HepG2 (cell line): ENCODE results near the gene PTGR2.

Source experiments
- FOSL1 ChIP-seq: sonication (generic); formaldehyde crosslinking; IDR thresholded peaks from 2 replicates; pipeline ENCODE4 v1.9.0; 2021; ENCODE audit warnings: missing genetic modification reagents, borderline replicate concordance
- GTF2F1 ChIP-seq: fragments of 150-350 bp; IDR thresholded peaks from 2 replicates; pipeline ENCODE4 v1.6.1; 2014; ENCODE audit warnings: low read length
- PHF21A ChIP-seq: sonication (generic); formaldehyde crosslinking; IDR thresholded peaks from 2 replicates; pipeline ENCODE4 v1.5.0; 2020; ENCODE audit warnings: mild to moderate bottlenecking, missing genetic modification reagents
- POLR2A ChIP-seq, 2 experiments: IDR thresholded peaks; 2 replicates each; pipeline ENCODE4 v1.6.1; 2011; ENCODE audit warnings: low read depth in 2 of 2, low read length in 2 of 2, mild to moderate bottlenecking in 1 of 2, moderate library complexity in 1 of 2; ENCODE audit not compliant: insufficient read depth in 1 of 2
- RBFOX2 ChIP-seq: fragments of 200-400 bp; formaldehyde crosslinking; IDR thresholded peaks from 2 replicates; pipeline ENCODE4 v1.6.1; 2017; ENCODE audit warnings: low read depth, mild to moderate bottlenecking, low read length
- SIX1 ChIP-seq: sonication (generic); formaldehyde crosslinking; IDR thresholded peaks from 2 replicates; pipeline ENCODE4 v1.4.0; 2020; ENCODE audit warnings: missing genetic modification reagents, borderline replicate concordance
- ZNF253 ChIP-seq: sonication (generic); formaldehyde crosslinking; IDR thresholded peaks from 2 replicates; pipeline ENCODE4 v1.8.0; 2022; ENCODE audit warnings: mild to moderate bottlenecking, missing genetic modification reagents, borderline replicate concordance
- TF ChIP-seq, protein P1 (sequence below): sonication (generic); formaldehyde crosslinking; IDR thresholded peaks from 2 replicates; pipeline ENCODE4 v1.5.0; 2020; ENCODE audit warnings: mild to moderate bottlenecking, missing genetic modification reagents, moderate library complexity
- TF ChIP-seq, protein P2 (sequence below): sonication (generic); formaldehyde crosslinking; conservative IDR thresholded peaks from 2 replicates; pipeline ENCODE4 v1.4.0; 2020; ENCODE audit warnings: missing genetic modification reagents
- TF ChIP-seq, protein P3 (sequence below): sonication (generic); formaldehyde crosslinking; IDR thresholded peaks from 2 replicates; pipeline ENCODE4 v1.5.0; 2020; ENCODE audit warnings: missing genetic modification reagents

DNA sequence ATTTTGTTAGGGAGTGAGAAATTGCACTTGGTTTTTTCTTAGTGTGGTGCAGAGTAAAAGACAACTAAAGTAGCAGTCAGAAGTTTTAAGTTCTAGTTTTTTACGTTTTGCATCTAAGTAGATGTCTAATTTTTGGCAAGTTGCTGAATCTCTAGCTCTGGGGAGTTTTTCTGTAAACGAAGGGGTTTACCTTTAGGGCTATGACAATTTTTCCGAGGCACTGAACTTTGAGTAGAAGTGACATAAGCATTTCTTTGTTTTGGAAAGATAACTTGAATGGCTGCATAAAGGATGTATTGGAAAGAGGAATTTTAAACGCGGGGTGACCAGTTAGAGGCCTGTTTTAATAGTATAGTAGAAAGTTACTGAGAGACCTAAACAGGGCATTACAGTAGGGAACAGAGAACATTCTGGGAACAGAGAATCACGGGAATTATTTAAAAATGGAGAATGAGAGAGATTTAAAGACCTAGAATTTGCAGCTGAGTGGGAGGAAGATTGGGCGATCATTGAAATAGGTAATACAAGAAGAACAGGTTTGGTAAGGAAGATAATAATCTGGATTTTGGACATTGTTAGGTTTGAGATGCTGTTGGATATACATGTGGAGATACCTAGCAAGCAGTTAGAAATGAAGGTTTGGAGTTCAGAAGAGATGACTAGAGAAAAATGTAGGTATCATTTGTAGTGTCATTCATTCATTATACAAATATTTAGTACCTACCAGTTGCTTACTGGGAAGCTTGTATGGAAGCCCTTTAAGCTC is 36.2 kb downstream of the PTGR2 start:
- TF ChIP-seq FOSL1 (CRISPR knock-in tag) = no peak
- TF ChIP-seq ZNF253 (CRISPR knock-in tag) = no peak
- no peak; the same call in 1 of the 2 replicates for TF ChIP-seq RBFOX2
- TF ChIP-seq, protein P1, sequence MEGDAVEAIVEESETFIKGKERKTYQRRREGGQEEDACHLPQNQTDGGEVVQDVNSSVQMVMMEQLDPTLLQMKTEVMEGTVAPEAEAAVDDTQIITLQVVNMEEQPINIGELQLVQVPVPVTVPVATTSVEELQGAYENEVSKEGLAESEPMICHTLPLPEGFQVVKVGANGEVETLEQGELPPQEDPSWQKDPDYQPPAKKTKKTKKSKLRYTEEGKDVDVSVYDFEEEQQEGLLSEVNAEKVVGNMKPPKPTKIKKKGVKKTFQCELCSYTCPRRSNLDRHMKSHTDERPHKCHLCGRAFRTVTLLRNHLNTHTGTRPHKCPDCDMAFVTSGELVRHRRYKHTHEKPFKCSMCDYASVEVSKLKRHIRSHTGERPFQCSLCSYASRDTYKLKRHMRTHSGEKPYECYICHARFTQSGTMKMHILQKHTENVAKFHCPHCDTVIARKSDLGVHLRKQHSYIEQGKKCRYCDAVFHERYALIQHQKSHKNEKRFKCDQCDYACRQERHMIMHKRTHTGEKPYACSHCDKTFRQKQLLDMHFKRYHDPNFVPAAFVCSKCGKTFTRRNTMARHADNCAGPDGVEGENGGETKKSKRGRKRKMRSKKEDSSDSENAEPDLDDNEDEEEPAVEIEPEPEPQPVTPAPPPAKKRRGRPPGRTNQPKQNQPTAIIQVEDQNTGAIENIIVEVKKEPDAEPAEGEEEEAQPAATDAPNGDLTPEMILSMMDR = no peak
- TF ChIP-seq SIX1 (CRISPR knock-in tag) = no peak
- no peak for TF ChIP-seq PHF21A (CRISPR knock-in tag)
- TF ChIP-seq, protein P2, sequence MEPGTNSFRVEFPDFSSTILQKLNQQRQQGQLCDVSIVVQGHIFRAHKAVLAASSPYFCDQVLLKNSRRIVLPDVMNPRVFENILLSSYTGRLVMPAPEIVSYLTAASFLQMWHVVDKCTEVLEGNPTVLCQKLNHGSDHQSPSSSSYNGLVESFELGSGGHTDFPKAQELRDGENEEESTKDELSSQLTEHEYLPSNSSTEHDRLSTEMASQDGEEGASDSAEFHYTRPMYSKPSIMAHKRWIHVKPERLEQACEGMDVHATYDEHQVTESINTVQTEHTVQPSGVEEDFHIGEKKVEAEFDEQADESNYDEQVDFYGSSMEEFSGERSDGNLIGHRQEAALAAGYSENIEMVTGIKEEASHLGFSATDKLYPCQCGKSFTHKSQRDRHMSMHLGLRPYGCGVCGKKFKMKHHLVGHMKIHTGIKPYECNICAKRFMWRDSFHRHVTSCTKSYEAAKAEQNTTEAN = no peak
- TF ChIP-seq, protein P3, sequence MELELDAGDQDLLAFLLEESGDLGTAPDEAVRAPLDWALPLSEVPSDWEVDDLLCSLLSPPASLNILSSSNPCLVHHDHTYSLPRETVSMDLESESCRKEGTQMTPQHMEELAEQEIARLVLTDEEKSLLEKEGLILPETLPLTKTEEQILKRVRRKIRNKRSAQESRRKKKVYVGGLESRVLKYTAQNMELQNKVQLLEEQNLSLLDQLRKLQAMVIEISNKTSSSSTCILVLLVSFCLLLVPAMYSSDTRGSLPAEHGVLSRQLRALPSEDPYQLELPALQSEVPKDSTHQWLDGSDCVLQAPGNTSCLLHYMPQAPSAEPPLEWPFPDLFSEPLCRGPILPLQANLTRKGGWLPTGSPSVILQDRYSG (CRISPR knock-in tag) = no peak
- TF ChIP-seq GTF2F1 = no peak
- no peak for TF ChIP-seq POLR2A (IDR thresholded peaks at IDR 0.05; ENCODE audit: insufficient read depth in 1 of 2, low read depth in 2 of 2, low read length in 2 of 2)
